PC-3 (cell line): ENCODE results near the gene PABPN1. TPM values are rescaled to one million over a fixed set of nuclear protein-coding genes. Genes with fewer than 3 reads are reported as not detected.
"Not testable (repeated sequence)": the region's sequence is repeated elsewhere in the genome, so short reads cannot be mapped to it uniquely, and the experiment has no call there.

ENCODE experiments used
- ATAC-seq: fragments of 200-7000 bp; cut with Tn5 transposase; 2 replicates; pipeline ENCODE4 v1.9.1; 2020; ENCODE audit warnings: mild to moderate bottlenecking, moderate library complexity
- BruUV-seq: library from RNA; stranded (reverse); fragments of 400-500 nt; replicated peaks from 2 replicates; lab custom pipeline; 2021; lab: Mats Ljungman, UMichigan
- CTCF ChIA-PET: fragments of 300-600 bp; sonication (Branson Sonifier 250); formaldehyde crosslinking; loops from one replicate; lab custom pipeline; 2022; ENCODE audit warnings: antibody characterized with exemption; lab: Charles Lee
- POLR2A ChIA-PET: fragments of 300-600 bp; sonication (Branson Sonifier 250); formaldehyde crosslinking; loops from one replicate; lab custom pipeline; 2022; ENCODE audit warnings: antibody characterized with exemption; ENCODE audit not compliant: unreplicated experiment; lab: Charles Lee
- DNase-seq: peaks from one replicate; pipeline ENCODE4 v3.0.0-alpha.2; 2015
- H2AFZ ChIP-seq: fragments of 300-600 bp; sonication (generic); 2 replicates; pipeline ENCODE4 v1.6.0; 2016; ENCODE audit warnings: antibody characterized with exemption, low read length
- H3F3A ChIP-seq: fragments of 300-600 bp; sonication (generic); one replicate; pipeline ENCODE4 v1.6.0; 2017; ENCODE audit warnings: antibody characterized with exemption, low read length, control low read depth, mild to moderate bottlenecking; ENCODE audit not compliant: unreplicated experiment
- H3K27ac ChIP-seq: fragments of 300-600 bp; sonication (generic); 2 replicates; pipeline ENCODE4 v1.5.1; 2016; ENCODE audit warnings: mild to moderate bottlenecking, low read length
- H3K27me3 ChIP-seq: fragments of 300-600 bp; sonication (generic); 2 replicates; pipeline ENCODE4 v1.6.1; 2016; ENCODE audit warnings: low read length, mixed read lengths
- H3K36me3 ChIP-seq: fragments of 300-600 bp; sonication (generic); 2 replicates; pipeline ENCODE4 v1.6.1; 2016; ENCODE audit warnings: low read depth, mixed run types, low read length, mixed read lengths
- H3K4me1 ChIP-seq: fragments of 300-600 bp; sonication (generic); 2 replicates; pipeline ENCODE4 v1.5.1; 2016; ENCODE audit warnings: low read length; ENCODE audit not compliant: insufficient read depth
- H3K4me2 ChIP-seq: fragments of 300-600 bp; sonication (generic); 2 replicates; pipeline ENCODE4 v1.6.0; 2016; ENCODE audit warnings: low read length
- H3K4me3 ChIP-seq: fragments of 300-600 bp; sonication (generic); 2 replicates; pipeline ENCODE4 v1.5.1; 2016; ENCODE audit warnings: mild to moderate bottlenecking, low read length, mixed read lengths
- H3K79me2 ChIP-seq: fragments of 300-600 bp; sonication (generic); 2 replicates; pipeline ENCODE4 v1.6.1; 2017; ENCODE audit warnings: low read length, mixed read lengths
- H3K9ac ChIP-seq: fragments of 300-600 bp; sonication (generic); 2 replicates; pipeline ENCODE4 v1.6.0; 2016; ENCODE audit warnings: mild to moderate bottlenecking, low read length
- H3K9me2 ChIP-seq: fragments of 300-600 bp; sonication (generic); replicated peaks from 2 replicates; pipeline ENCODE4 v1.6.1; 2016; ENCODE audit warnings: mixed run types, low read length, mixed read lengths
- H3K9me3 ChIP-seq: fragments of 300-600 bp; sonication (generic); 2 replicates; pipeline ENCODE4 v1.6.1; 2016; ENCODE audit warnings: low read length, mixed read lengths
- H4K20me1 ChIP-seq: fragments of 300-600 bp; sonication (generic); 2 replicates; pipeline ENCODE4 v1.6.1; 2016; ENCODE audit warnings: low read length, mixed read lengths
- CTCF ChIP-seq: fragments of 300-600 bp; sonication (generic); conservative IDR thresholded peaks from 2 replicates; pipeline ENCODE4 v1.5.1; 2017; ENCODE audit warnings: antibody characterized with exemption, low read depth, mild to moderate bottlenecking, low read length
- EZH2 ChIP-seq: fragments of 300-600 bp; sonication (generic); IDR thresholded peaks from one replicate; pipeline ENCODE4 v1.6.1; 2017; ENCODE audit warnings: antibody characterized with exemption, mild to moderate bottlenecking, low read length; ENCODE audit not compliant: unreplicated experiment
- EZH2phosphoT487 ChIP-seq: fragments of 300-600 bp; sonication (generic); IDR thresholded peaks from 2 replicates; pipeline ENCODE4 v1.6.1; 2018; ENCODE audit warnings: mild to moderate bottlenecking, antibody characterized with exemption, low read length, borderline replicate concordance
- intact Hi-C: fragments of 100-400 bp; cut with micrococcal nuclease; formaldehyde crosslinking; loops from 2 replicates; pipeline ENCODE4 v1.9.0; 2023
- total RNA-seq: library from RNA; depleted of rRNA; stranded (reverse); fragments of >200 nt; gene quantifications from 2 replicates; pipeline ENCODE4 v1.2.3, GENCODE V29; 2014

Gene PABPN1
- total RNA-seq, 1 experiment from 2014 or later = 89.1 TPM

- no peak for TF ChIP-seq EZH2
- TF ChIP-seq EZH2phosphoT487 = no peak
- TF ChIP-seq CTCF = no peak
- intact Hi-C loops = no loop called here
- H3K9me2 ChIP-seq = no peaks in the 10 kb centered on the region
- H3K36me3 ChIP-seq = peaks cover 33% of the 10 kb centered on the region
- no peak overlapping the region for H2AFZ ChIP-seq
- peaks cover 3% of the 10 kb centered on the region for H3F3A ChIP-seq
- no peak overlapping the region for H3K4me2 ChIP-seq
- ATAC-seq (no peak), DNase-seq (no peak)
- BruUV-seq = no TSS peak
- peaks cover 11% of the 10 kb centered on the region; the same call in 1 of the 2 replicates for H4K20me1 ChIP-seq
- H3K4me1 ChIP-seq = peaks cover 17% of the 10 kb centered on the region
- no peak overlapping the region for H3K9ac ChIP-seq
- peaks cover 26% of the 10 kb centered on the region for H3K79me2 ChIP-seq
- H3K4me3 ChIP-seq = no peak overlapping the region
- no peaks in the 10 kb centered on the region for H3K27me3 ChIP-seq
- H3K27ac ChIP-seq = no peak overlapping the region
- H3K9me3 ChIP-seq = no peaks in the 10 kb centered on the region
- ChIA-PET CTCF (interaction anchor here (0.5 kb wide), 1 partner anchor 36 kb away, joined by 5 read pairs; no protein-coding TSS in a partner anchor), POLR2A (no interaction called here)
These were observed 3.2 kb downstream of the PABPN1 start for GRCh38 chr14:23324455-23324846.

- Histone ChIP-seq H3K4me2 (no peak overlapping the region), H3K9me3 (no peaks in the 10 kb centered on the region), H3K4me3 (no peak overlapping the region), H3K9me2 (no peaks in the 10 kb centered on the region), H4K20me1 (peaks cover 11% of the 10 kb centered on the region; the same call in 1 of the 2 replicates), H2AFZ (no peak overlapping the region), H3K4me1 (peaks cover 17% of the 10 kb centered on the region), H3K27me3 (no peaks in the 10 kb centered on the region), H3K27ac (no peak overlapping the region), H3F3A (peaks cover 3% of the 10 kb centered on the region), H3K79me2 (peaks cover 26% of the 10 kb centered on the region), H3K36me3 (peaks cover 29% of the 10 kb centered on the region), H3K9ac (no peak overlapping the region)
- no TSS peak for BruUV-seq
- intact Hi-C loops = loop anchor here (5.0 kb wide), 1 partner anchor 132 kb away; no protein-coding TSS in a partner anchor
- no peak for ATAC-seq
- ChIA-PET CTCF (no interaction called here), POLR2A (no interaction called here)
- no peak for TF ChIP-seq CTCF
- no peak for TF ChIP-seq EZH2phosphoT487
- TF ChIP-seq EZH2 = no peak
- DNase-seq = no peak
These were observed 3.7 kb downstream of the PABPN1 start for GRCh38 chr14:23324993-23325392.

GRCh38 chr14:23325746-23326145, 4.5 kb downstream of the PABPN1 start:
- H3K27ac ChIP-seq, H3K9me2 ChIP-seq, ATAC-seq, H3K4me2 ChIP-seq, H3K4me1 ChIP-seq, H3K9ac ChIP-seq, H3F3A ChIP-seq, BruUV-seq, H3K9me3 ChIP-seq, H3K4me3 ChIP-seq, DNase-seq, H3K27me3 ChIP-seq, H2AFZ ChIP-seq: not testable (repeated sequence)
- POLR2A ChIA-PET = interaction anchor here (0.6 kb wide), 1 partner anchor 150 kb away, joined by 3 read pairs; no protein-coding TSS in a partner anchor
- intact Hi-C loops = loop anchor here (5.0 kb wide), 1 partner anchor 132 kb away; no protein-coding TSS in a partner anchor
- CTCF ChIA-PET = interaction anchor here (0.9 kb wide), 1 partner anchor 61 kb away, joined by 8 read pairs; no protein-coding TSS in a partner anchor
- Histone ChIP-seq H3K36me3 (peaks cover 24% of the 10 kb centered on the region), H4K20me1 (peaks cover 11% of the 10 kb centered on the region; the same call in 1 of the 2 replicates), H3K79me2 (peaks cover 26% of the 10 kb centered on the region)
